HFFc6 (cell line): ENCODE measurements around the gene AXIN1. TPM values are rescaled to one million over a fixed set of nuclear protein-coding genes. Genes with fewer than 3 reads are reported as not detected.

Experiments
- DNase-seq: peaks from one replicate; pipeline ENCODE4 v3.0.0-alpha.2; 2018
- H3K27ac Mint-ChIP-seq: 2 replicates; pipeline ENCODE4 v1.8.0; 2020; ENCODE audit warnings: mild to moderate bottlenecking, mixed read lengths
- H3K27me3 Mint-ChIP-seq: 2 replicates; pipeline ENCODE4 v1.8.0; 2021; ENCODE audit warnings: mild to moderate bottlenecking, moderate library complexity, mixed read lengths; ENCODE audit not compliant: insufficient read depth
- H3K36me3 Mint-ChIP-seq: 2 replicates; pipeline ENCODE4 v1.8.0; 2021; ENCODE audit warnings: low read depth, mixed read lengths
- H3K4me1 Mint-ChIP-seq: 2 replicates; pipeline ENCODE4 v1.8.0; 2020; ENCODE audit warnings: low read depth, mixed read lengths
- H3K4me3 Mint-ChIP-seq: 2 replicates; pipeline ENCODE4 v1.8.0; 2020; ENCODE audit warnings: mild to moderate bottlenecking, moderate library complexity, mixed read lengths
- H3K9me3 Mint-ChIP-seq: 2 replicates; pipeline ENCODE4 v1.8.0; 2020; ENCODE audit warnings: mild to moderate bottlenecking, mixed read lengths
- total RNA-seq, 6 experiments: library from RNA; stranded (reverse); fragmentation: NEBNext Ultra II Directional; extraction: Animal tissue kit (Norgen Biotek cat#: 25700); gene quantifications; 2 replicates in 1 of 6; 3 replicates in 5 of 6; pipeline ENCODE4 v1.2.3, GENCODE V29; 2021
- TF ChIP-seq, protein P1 (sequence below): fragments of 200-600 bp; sonication (generic); IDR thresholded peaks from 2 replicates; pipeline ENCODE4 v1.5.0; 2021; ENCODE audit warnings: antibody characterized with exemption, mild to moderate bottlenecking

The AXIN1 gene
- total RNA-seq, 6 experiments from 2014 or later = 13.6 to 16.7 (median 14.7) TPM

GRCh38 chr16:265711-266110, 86.8 kb downstream of the AXIN1 start:
- Mint-ChIP-seq H3K4me3 (no peak overlapping the region), H3K27ac (no peak overlapping the region), H3K9me3 (no peaks in the 10 kb centered on the region), H3K4me1 (peaks cover 5% of the 10 kb centered on the region; the same call in 1 of the 2 replicates), H3K36me3 (no peaks in the 10 kb centered on the region), H3K27me3 (peaks cover 6% of the 10 kb centered on the region)
- TF ChIP-seq, protein P1, sequence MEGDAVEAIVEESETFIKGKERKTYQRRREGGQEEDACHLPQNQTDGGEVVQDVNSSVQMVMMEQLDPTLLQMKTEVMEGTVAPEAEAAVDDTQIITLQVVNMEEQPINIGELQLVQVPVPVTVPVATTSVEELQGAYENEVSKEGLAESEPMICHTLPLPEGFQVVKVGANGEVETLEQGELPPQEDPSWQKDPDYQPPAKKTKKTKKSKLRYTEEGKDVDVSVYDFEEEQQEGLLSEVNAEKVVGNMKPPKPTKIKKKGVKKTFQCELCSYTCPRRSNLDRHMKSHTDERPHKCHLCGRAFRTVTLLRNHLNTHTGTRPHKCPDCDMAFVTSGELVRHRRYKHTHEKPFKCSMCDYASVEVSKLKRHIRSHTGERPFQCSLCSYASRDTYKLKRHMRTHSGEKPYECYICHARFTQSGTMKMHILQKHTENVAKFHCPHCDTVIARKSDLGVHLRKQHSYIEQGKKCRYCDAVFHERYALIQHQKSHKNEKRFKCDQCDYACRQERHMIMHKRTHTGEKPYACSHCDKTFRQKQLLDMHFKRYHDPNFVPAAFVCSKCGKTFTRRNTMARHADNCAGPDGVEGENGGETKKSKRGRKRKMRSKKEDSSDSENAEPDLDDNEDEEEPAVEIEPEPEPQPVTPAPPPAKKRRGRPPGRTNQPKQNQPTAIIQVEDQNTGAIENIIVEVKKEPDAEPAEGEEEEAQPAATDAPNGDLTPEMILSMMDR = no peak
- no peak for DNase-seq

DNA sequence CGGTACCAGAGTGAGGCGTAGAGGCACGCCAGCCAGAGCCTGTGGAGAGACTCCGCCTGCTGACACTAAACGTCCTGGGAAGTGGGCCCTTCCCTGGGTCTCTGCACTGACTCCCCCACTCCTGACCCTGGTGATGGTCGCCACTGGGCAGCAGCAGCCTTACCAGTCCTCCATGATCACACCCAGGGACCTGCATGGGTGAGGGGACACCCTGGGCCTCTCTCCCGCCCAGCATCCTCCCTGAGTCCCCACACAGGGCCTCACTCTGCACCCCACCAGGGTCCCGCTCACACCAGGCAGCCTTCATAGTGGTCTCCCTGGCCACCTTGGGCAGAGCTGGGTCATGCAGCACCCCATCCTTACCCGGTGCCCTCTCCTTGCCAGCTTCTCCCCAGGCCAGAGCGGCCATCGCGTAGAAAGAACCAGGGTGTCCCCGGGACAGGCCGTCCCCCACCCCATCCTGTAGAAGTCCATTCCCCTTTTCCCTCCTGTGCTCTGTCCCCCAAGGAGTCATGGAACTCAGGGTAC, 87.5 kb downstream of the AXIN1 start:
- DNase-seq = no peak
- H3K27me3 Mint-ChIP-seq = peaks cover 6% of the 10 kb centered on the region
- no peaks in the 10 kb centered on the region for H3K9me3 Mint-ChIP-seq
- no peak overlapping the region for H3K27ac Mint-ChIP-seq
- TF ChIP-seq, protein P1 = no peak
- no peaks in the 10 kb centered on the region for H3K36me3 Mint-ChIP-seq
- peaks cover 5% of the 10 kb centered on the region; the same call in 1 of the 2 replicates for H3K4me1 Mint-ChIP-seq
- H3K4me3 Mint-ChIP-seq = no peak overlapping the region

DNA sequence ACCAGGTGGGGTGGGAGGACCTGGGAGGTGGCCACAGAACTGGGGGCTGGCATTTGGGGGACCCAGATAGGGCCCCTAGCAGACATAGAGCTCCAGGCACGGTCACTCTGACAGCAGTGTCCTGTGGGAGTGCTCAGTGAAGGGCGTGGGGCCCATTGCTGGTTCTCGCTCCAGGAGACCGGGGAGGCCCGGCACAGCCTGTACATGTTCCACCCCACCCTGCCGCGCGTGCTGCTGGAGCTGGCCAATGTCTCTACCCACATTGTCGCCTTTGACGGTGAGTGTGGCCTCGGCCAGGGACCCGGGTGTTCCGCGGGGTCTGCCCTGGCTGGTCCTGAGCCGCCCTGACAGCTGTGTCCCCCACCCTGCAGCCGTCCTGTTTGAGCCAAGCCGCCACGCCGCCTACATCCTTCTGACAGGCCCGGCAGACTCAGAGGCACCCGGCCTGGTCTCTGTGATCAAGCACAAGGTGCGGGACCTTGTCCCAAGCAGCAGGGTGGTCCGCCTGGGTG, 88.0 kb downstream of the AXIN1 start:
- no peaks in the 10 kb centered on the region for H3K36me3 Mint-ChIP-seq
- H3K4me3 Mint-ChIP-seq = no peak overlapping the region
- no peak overlapping the region for H3K27ac Mint-ChIP-seq
- TF ChIP-seq, protein P1 = no peak
- no peak for DNase-seq
- H3K4me1 Mint-ChIP-seq = peaks cover 5% of the 10 kb centered on the region; the same call in 1 of the 2 replicates
- no peaks in the 10 kb centered on the region for H3K9me3 Mint-ChIP-seq
- H3K27me3 Mint-ChIP-seq = peaks cover 6% of the 10 kb centered on the region

- Mint-ChIP-seq H3K4me3 (no peak overlapping the region), H3K9me3 (no peaks in the 10 kb centered on the region), H3K27ac (no peak overlapping the region), H3K27me3 (peaks cover 6% of the 10 kb centered on the region), H3K4me1 (peaks cover 5% of the 10 kb centered on the region; the same call in 1 of the 2 replicates), H3K36me3 (no peaks in the 10 kb centered on the region)
- TF ChIP-seq, protein P1 = no peak
- no peak for DNase-seq
Observed at GRCh38 chr16:263944-264343, 88.6 kb downstream of the AXIN1 start.

GRCh38 chr16:263182-263774, 89.2 kb downstream of the AXIN1 start:
- Mint-ChIP-seq H3K4me1 (peaks cover 5% of the 10 kb centered on the region; the same call in 1 of the 2 replicates), H3K9me3 (no peaks in the 10 kb centered on the region), H3K4me3 (no peak overlapping the region), H3K27me3 (peaks cover 6% of the 10 kb centered on the region), H3K27ac (no peak overlapping the region), H3K36me3 (no peaks in the 10 kb centered on the region)
- DNase-seq = no peak
- TF ChIP-seq, protein P1 = no peak
